Osteocyte (in vitro differentiated cells): Measurements from ENCODE around the gene PDE3A. TPM values are rescaled to one million over a fixed set of nuclear protein-coding genes. Genes with fewer than 3 reads are reported as not detected.

Source experiments
- DNase-seq: peaks from one replicate; pipeline ENCODE4 v3.0.0; 2021; ENCODE audit warnings: mixed read lengths; ENCODE audit not compliant: unreplicated experiment; ENCODE audit errors: extremely low spot score
- H3K27ac Mint-ChIP-seq: one replicate; pipeline ENCODE4 v1.8.0; 2021; ENCODE audit warnings: mild to moderate bottlenecking, mixed read lengths; ENCODE audit not compliant: unreplicated experiment
- H3K27me3 Mint-ChIP-seq: one replicate; pipeline ENCODE4 v1.8.0; 2021; ENCODE audit warnings: mixed read lengths; ENCODE audit not compliant: unreplicated experiment
- H3K36me3 Mint-ChIP-seq: one replicate; pipeline ENCODE4 v1.8.0; 2021; ENCODE audit warnings: mixed read lengths; ENCODE audit not compliant: unreplicated experiment
- H3K4me1 Mint-ChIP-seq: one replicate; pipeline ENCODE4 v1.8.0; 2021; ENCODE audit warnings: mixed read lengths; ENCODE audit not compliant: unreplicated experiment
- H3K4me3 Mint-ChIP-seq: one replicate; pipeline ENCODE4 v1.8.0; 2021; ENCODE audit warnings: mild to moderate bottlenecking, moderate library complexity, mixed read lengths; ENCODE audit not compliant: unreplicated experiment
- H3K9me3 Mint-ChIP-seq: one replicate; pipeline ENCODE4 v1.8.0; 2021; ENCODE audit warnings: mixed read lengths; ENCODE audit not compliant: unreplicated experiment
- total RNA-seq: library from RNA; stranded (reverse); gene quantifications from 2 replicates; pipeline ENCODE4 v1.2.1, GENCODE V29; 2021
- TF ChIP-seq, protein P1 (sequence below): fragments of 200-600 bp; sonication (generic); IDR thresholded peaks from 2 replicates; pipeline ENCODE4 v1.5.0; 2021; ENCODE audit warnings: antibody characterized with exemption, mild to moderate bottlenecking, moderate library complexity

The PDE3A gene
- total RNA-seq, 1 donor from 2014 or later, result 27.8 TPM

DNA sequence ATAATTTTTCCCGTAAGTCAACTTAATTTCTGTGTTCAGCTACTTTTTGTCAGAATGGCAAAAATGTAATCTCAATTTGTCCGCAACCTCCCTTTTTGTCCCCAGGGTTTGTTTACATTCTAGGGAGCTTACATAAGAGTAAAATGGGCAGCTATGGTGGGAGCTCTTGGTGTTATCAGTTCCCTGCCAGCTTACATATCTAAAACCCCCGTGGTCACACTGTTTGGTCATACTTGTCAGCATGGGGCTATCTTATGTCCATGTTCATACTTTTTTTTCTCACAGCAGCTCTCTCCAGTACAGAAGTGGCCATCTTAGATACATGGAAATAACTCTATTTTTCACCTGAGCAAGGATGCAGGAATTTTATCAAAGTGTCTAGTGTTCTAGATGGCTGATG is 343.5 kb downstream of the PDE3A start:
- Mint-ChIP-seq H3K27me3 (peaks cover 11% of the 10 kb centered on the region), H3K27ac (no peak overlapping the region), H3K4me1 (no peaks in the 10 kb centered on the region), H3K36me3 (peaks cover 2% of the 10 kb centered on the region), H3K4me3 (no peak overlapping the region), H3K9me3 (no peaks in the 10 kb centered on the region)
- no peak for DNase-seq
- TF ChIP-seq, protein P1, sequence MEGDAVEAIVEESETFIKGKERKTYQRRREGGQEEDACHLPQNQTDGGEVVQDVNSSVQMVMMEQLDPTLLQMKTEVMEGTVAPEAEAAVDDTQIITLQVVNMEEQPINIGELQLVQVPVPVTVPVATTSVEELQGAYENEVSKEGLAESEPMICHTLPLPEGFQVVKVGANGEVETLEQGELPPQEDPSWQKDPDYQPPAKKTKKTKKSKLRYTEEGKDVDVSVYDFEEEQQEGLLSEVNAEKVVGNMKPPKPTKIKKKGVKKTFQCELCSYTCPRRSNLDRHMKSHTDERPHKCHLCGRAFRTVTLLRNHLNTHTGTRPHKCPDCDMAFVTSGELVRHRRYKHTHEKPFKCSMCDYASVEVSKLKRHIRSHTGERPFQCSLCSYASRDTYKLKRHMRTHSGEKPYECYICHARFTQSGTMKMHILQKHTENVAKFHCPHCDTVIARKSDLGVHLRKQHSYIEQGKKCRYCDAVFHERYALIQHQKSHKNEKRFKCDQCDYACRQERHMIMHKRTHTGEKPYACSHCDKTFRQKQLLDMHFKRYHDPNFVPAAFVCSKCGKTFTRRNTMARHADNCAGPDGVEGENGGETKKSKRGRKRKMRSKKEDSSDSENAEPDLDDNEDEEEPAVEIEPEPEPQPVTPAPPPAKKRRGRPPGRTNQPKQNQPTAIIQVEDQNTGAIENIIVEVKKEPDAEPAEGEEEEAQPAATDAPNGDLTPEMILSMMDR, result no peak

DNA sequence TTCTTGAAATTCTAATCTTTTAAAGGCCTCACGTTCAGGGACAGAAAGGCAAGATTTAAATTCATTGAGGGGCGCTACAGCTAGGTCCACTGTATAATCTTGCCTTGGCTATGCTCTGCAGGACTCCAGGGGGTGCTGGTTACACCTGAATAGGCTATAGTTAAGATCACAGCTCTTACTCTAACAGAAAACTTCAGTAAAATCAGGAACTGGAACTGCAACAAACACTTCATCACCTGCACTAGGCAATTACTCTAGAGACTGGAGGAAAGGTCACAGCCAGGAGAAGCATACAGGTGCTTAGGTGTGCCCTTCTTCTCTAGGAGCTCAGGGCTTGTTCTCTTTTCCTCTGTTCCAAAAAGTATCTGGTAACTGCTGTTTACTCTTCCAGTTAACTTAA is 347.7 kb downstream of the PDE3A start:
- H3K27me3 Mint-ChIP-seq, result peaks cover 11% of the 10 kb centered on the region
- no peak overlapping the region for H3K4me3 Mint-ChIP-seq
- TF ChIP-seq, protein P1, result no peak
- H3K36me3 Mint-ChIP-seq, result peaks cover 2% of the 10 kb centered on the region
- H3K9me3 Mint-ChIP-seq, result no peaks in the 10 kb centered on the region
- no peak for DNase-seq
- no peaks in the 10 kb centered on the region for H3K4me1 Mint-ChIP-seq
- no peak overlapping the region for H3K27ac Mint-ChIP-seq

DNA sequence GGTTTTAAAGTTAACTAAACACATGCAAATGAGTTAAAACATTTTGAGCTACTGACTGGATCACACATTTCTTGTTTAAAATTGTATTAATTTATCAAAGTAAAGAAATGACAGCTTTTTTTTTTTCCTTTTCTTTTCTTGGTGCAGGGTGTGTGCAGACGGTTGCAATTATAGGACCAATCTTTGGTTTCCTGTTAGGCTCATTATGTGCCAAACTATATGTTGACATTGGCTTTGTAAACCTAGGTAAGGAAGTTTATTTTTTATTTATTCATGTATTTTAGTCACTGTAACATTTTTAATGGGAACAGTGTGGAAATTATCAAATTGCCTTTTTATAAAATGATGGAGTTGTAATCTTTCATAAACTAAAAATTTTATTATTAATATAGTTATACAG is 348.6 kb downstream of the PDE3A start:
- no peak for DNase-seq
- Mint-ChIP-seq H3K9me3 (no peaks in the 10 kb centered on the region), H3K4me1 (no peaks in the 10 kb centered on the region), H3K4me3 (no peak overlapping the region), H3K27me3 (peaks cover 11% of the 10 kb centered on the region), H3K36me3 (no peaks in the 10 kb centered on the region), H3K27ac (no peak overlapping the region)
- TF ChIP-seq, protein P1, result no peak

DNA sequence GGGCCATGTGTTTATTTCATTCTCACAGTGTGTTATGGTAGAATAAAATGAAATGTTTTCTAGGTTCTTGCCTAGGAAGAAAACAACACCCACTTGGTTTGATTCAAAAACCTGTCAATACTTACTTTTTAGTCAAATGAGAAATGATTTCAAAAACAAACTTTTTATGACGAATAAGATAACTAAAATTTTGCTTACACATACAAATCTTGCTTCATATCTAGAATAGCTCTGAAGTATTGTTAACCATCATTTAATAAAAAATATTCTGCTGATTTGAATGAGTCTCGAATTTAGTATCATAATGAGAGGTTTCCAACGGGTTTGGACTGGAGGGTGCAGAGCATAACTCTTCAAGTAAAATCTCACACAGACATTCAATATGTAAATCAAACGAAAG is 350.0 kb downstream of the PDE3A start:
- H3K4me1 Mint-ChIP-seq, result no peaks in the 10 kb centered on the region
- no peak for DNase-seq
- no peak overlapping the region for H3K4me3 Mint-ChIP-seq
- TF ChIP-seq, protein P1, result no peak
- no peaks in the 10 kb centered on the region for H3K36me3 Mint-ChIP-seq
- H3K27ac Mint-ChIP-seq, result no peak overlapping the region
- no peaks in the 10 kb centered on the region for H3K9me3 Mint-ChIP-seq
- peaks cover 11% of the 10 kb centered on the region for H3K27me3 Mint-ChIP-seq

DNA sequence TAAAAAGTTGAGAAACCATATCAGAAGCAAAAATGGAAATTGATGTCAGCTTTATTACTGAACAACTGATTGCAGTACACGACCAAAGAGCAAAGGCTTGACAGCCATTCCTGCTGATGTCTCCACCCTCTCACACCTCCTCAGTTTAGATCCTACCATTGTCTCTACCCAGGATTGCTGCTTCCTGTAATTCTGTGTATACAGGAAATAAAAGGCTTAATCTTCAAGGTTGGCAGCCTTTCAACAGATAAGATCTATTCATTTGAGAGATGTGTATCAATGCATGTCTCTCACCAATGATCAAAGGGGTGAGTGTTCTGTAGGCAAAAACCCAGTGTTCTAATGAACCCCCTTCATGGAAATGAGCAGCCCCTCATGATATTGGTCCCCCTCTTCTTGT is 353.8 kb downstream of the PDE3A start:
- no peaks in the 10 kb centered on the region for H3K4me1 Mint-ChIP-seq
- no peak overlapping the region for H3K4me3 Mint-ChIP-seq
- no peaks in the 10 kb centered on the region for H3K27me3 Mint-ChIP-seq
- no peak overlapping the region for H3K27ac Mint-ChIP-seq
- no peaks in the 10 kb centered on the region for H3K9me3 Mint-ChIP-seq
- TF ChIP-seq, protein P1, result no peak
- peaks cover 2% of the 10 kb centered on the region for H3K36me3 Mint-ChIP-seq
- no peak for DNase-seq
